ENCODE data around the gene SYT15B. TPM values are rescaled to one million over a fixed set of nuclear protein-coding genes. Genes with fewer than 3 reads are reported as not detected.

SYT15B gene
- total RNA-seq, 1 donor from 2014 or later: 68.3 TPM

Other genes with a start within 250 kb of the SYT15B start
- 8.7 TPM for gene AGAP9, start 240.0 kb downstream of the SYT15B start, total RNA-seq
- gene NPY4R2, start 155.1 kb upstream of the SYT15B start, total RNA-seq: not detected
- gene FAM25C, start 236.2 kb upstream of the SYT15B start, total RNA-seq: not detected